ENCODE results near the gene CLSTN2.

CLSTN2 gene

GRCh38 chr3:140559546-140559945, 624.6 kb downstream of the CLSTN2 start (continued):
- no peak for TF ChIP-seq PRDM10 (tag by site-specific recombination; IDR thresholded peaks at IDR 0.05)
- no peak for TF ChIP-seq ZNF670 (tag by site-specific recombination; IDR thresholded peaks at IDR 0.05; ENCODE audit: low read depth)
- no peak for TF ChIP-seq ZBTB1 (tag by site-specific recombination; IDR thresholded peaks at IDR 0.05)
- no peak for TF ChIP-seq MEIS1 (CRISPR knock-in tag; IDR thresholded peaks at IDR 0.05; ENCODE audit: borderline replicate concordance)
- no peak for TF ChIP-seq ZNF24 (tag by site-specific recombination; IDR thresholded peaks at IDR 0.05)

GRCh38 chr3:140563206-140563760, 628.3 kb downstream of the CLSTN2 start:
- POLR2A ChIA-PET: no interaction called here
- H3K4me1 ChIP-seq (ENCODE audit: control insufficient read depth, insufficient read depth, low read length): no peaks in the 10 kb centered on the region
- H3K36me3 ChIP-seq (ENCODE audit: control insufficient read depth in 2 of 2, insufficient read depth in 1 of 2, low read length in 2 of 2): no peaks in the 10 kb centered on the region
- H3K27ac ChIP-seq (ENCODE audit: extremely low read depth, low read depth, low read length): no peak overlapping the region
- H3K9me3 ChIP-seq (ENCODE audit: control insufficient read depth, insufficient read depth, low read depth, low read length): no peaks in the 10 kb centered on the region
- TF ChIP-seq SP2 (tag by site-specific recombination; IDR thresholded peaks at IDR 0.05): no peak
- no peak for TF ChIP-seq ZNF24 (tag by site-specific recombination; IDR thresholded peaks at IDR 0.05)
- TF ChIP-seq ZNF449 (tag by site-specific recombination; IDR thresholded peaks at IDR 0.05): no peak
- no peak for TF ChIP-seq ZNF398 (tag by site-specific recombination; IDR thresholded peaks at IDR 0.05)
- TF ChIP-seq ZNF311 (tag by site-specific recombination; IDR thresholded peaks at IDR 0.05; ENCODE audit: borderline replicate concordance): no peak
- no peak for TF ChIP-seq ZNF561 (tag by site-specific recombination; IDR thresholded peaks at IDR 0.05; ENCODE audit: borderline replicate concordance)
- no peak for TF ChIP-seq ZSCAN16 (tag by site-specific recombination; IDR thresholded peaks at IDR 0.05)
- no peak for TF ChIP-seq BCL11B (tag by site-specific recombination; IDR thresholded peaks at IDR 0.05; ENCODE audit: low read depth)
- no peak for TF ChIP-seq ZSCAN30 (tag by site-specific recombination; IDR thresholded peaks at IDR 0.05)
- no peak for TF ChIP-seq TCF7L2 (IDR thresholded peaks at IDR 0.05; ENCODE audit: borderline replicate concordance, low read depth, low read length)
- TF ChIP-seq ZBTB11 (tag by site-specific recombination; conservative IDR thresholded peaks at IDR 0.05; ENCODE audit: low read depth): no peak
- TF ChIP-seq ZNF274 (IDR thresholded peaks at IDR 0.05; ENCODE audit: low read length): no peak
- no peak for TF ChIP-seq ZNF274 (tag by site-specific recombination; IDR thresholded peaks at IDR 0.05; ENCODE audit: borderline replicate concordance)
- TF ChIP-seq ZNF16 (tag by site-specific recombination; IDR thresholded peaks at IDR 0.05; ENCODE audit: low read depth): no peak
- no peak for TF ChIP-seq ZEB2 (tag by site-specific recombination; IDR thresholded peaks at IDR 0.05)
- no peak for TF ChIP-seq ZNF266 (tag by site-specific recombination; IDR thresholded peaks at IDR 0.05; ENCODE audit: low read depth)
- TF ChIP-seq ZNF169 (tag by site-specific recombination; IDR thresholded peaks at IDR 0.05): no peak
- CTCF ChIA-PET: no interaction called here
- H3K4me3 ChIP-seq (ENCODE audit: low read depth, low read length): no peak overlapping the region

Data from HEK293 (cell line).